Fibroblast of lung (primary cell): Measurements from ENCODE around the gene PNKP. TPM values are rescaled to one million over a fixed set of nuclear protein-coding genes. Genes with fewer than 3 reads are reported as not detected.

Experiments
- DNase-seq, 2 donors: peaks; one replicate each; pipeline versions ENCODE4 v3.0.0 to v3.0.0-alpha.2; 2010; ENCODE audit warnings: low read depth in 2 of 2
- H2AFZ ChIP-seq: 2 replicates; pipeline ENCODE4 v1.5.1; 2012; ENCODE audit warnings: low read length, control low read depth, inconsistent platforms
- H3K27ac ChIP-seq: 2 replicates; pipeline ENCODE4 v1.5.1; 2011; ENCODE audit warnings: low read length, control low read depth; ENCODE audit not compliant: insufficient read depth
- H3K27me3 ChIP-seq: 2 replicates; pipeline ENCODE4 v1.5.1; 2011; ENCODE audit warnings: mild to moderate bottlenecking, low read length; ENCODE audit not compliant: control insufficient read depth, insufficient read depth
- H3K36me3 ChIP-seq: 2 replicates; pipeline ENCODE4 v1.5.1; 2011; ENCODE audit warnings: low read length; ENCODE audit not compliant: control insufficient read depth, insufficient read depth
- H3K4me1 ChIP-seq: 2 replicates; pipeline ENCODE4 v1.5.1; 2011; ENCODE audit warnings: low read length; ENCODE audit not compliant: control insufficient read depth, insufficient read depth; ENCODE audit errors: extremely low read depth
- H3K4me2 ChIP-seq: 2 replicates; pipeline ENCODE4 v1.5.1; 2011; ENCODE audit warnings: low read length, control low read depth; ENCODE audit not compliant: insufficient read depth; ENCODE audit errors: extremely low read depth
- H3K4me3 ChIP-seq, 4 experiments: fragments of 200-600 bp in 1 of 4; sonication (generic) in 1 of 4; replicated peaks in 1 of 4; 2 replicates each; pipeline ENCODE4 v1.5.1; 2011 to 2016; ENCODE audit warnings: low read length in 4 of 4, low read depth in 3 of 4, mild to moderate bottlenecking in 3 of 4, control low read depth in 2 of 4, inconsistent platforms in 1 of 4, mixed read lengths in 1 of 4; ENCODE audit not compliant: insufficient read depth in 1 of 4; ENCODE audit errors: control extremely low read depth in 1 of 4
- H3K79me2 ChIP-seq: 2 replicates; pipeline ENCODE4 v1.5.1; 2012; ENCODE audit warnings: mild to moderate bottlenecking, low read length, inconsistent platforms; ENCODE audit not compliant: control insufficient read depth, insufficient read depth
- H3K9ac ChIP-seq: 2 replicates; pipeline ENCODE4 v1.5.1; 2011; ENCODE audit warnings: mild to moderate bottlenecking, low read length, control low read depth; ENCODE audit not compliant: insufficient read depth
- H3K9me3 ChIP-seq: 2 replicates; pipeline ENCODE4 v1.5.1; 2012; ENCODE audit warnings: low read depth, low read length; ENCODE audit not compliant: control insufficient read depth, insufficient read depth
- H4K20me1 ChIP-seq: 2 replicates; pipeline ENCODE4 v1.5.1; 2011; ENCODE audit warnings: low read length; ENCODE audit not compliant: control insufficient read depth, insufficient read depth; ENCODE audit errors: extremely low read depth
- EZH2 ChIP-seq: IDR thresholded peaks from 2 replicates; pipeline ENCODE4 v1.5.1; 2012; ENCODE audit warnings: low read length, control low read depth, mild to moderate bottlenecking; ENCODE audit errors: missing control alignments
- polyA plus RNA-seq, 2 donors: library from polyadenylated mRNA; depleted of rRNA in 1 of 2; stranded (reverse) in 1 of 2; unstranded in 1 of 2; fragments of >200 nt; gene quantifications; 2 replicates each; pipeline ENCODE4 v1.2.1, GENCODE V29; 2011 to 2012; ENCODE audit warnings: missing spikeins in 1 of 2
- total RNA-seq: library from RNA; depleted of rRNA; stranded (reverse); fragments of >200 nt; gene quantifications from 2 replicates; pipeline ENCODE4 v1.2.1, GENCODE V29; 2014
- TF ChIP-seq, protein P1 (sequence below), 2 donors: IDR thresholded peaks in 1 of 2; conservative IDR thresholded peaks in 1 of 2; 1 replicate in 1 of 2; 2 replicates in 1 of 2; pipeline ENCODE4 v1.5.1; 2011 to 2012; ENCODE audit warnings: low read length in 2 of 2, control low read depth in 1 of 2, inconsistent platforms in 1 of 2, low read depth in 1 of 2, mild to moderate bottlenecking in 1 of 2

PNKP gene
- total and polyA plus RNA-seq, 2 donors (not counting 1 experiment from before 2014, with no cell fraction given), result 11.0 to 32.9 TPM

DNA sequence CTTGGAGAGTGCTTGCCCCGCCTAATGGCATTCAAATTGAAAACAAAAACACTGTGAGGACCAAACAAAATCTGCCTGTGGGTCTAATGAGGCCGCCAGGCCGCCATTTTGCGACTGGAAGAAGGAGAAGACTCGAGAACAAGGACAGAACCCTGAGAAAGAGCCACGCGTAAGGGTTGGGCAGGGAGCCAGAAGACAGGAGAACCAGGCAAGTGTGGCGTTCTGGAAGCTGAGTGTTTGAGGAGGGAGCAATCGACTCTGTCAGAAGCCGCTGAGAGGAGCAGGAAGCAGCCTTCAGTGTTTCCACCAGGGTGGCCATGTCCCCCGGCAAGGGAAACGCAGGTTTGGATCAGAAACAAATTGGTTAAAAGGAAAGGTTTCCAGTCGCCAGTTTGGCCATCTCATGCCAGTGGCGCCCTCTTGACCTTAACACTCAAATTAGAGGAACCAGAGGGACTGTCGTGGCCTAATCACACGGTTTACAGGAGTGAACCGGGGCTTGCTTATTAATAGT, 26.6 kb downstream of the PNKP start:
- Histone ChIP-seq H3K79me2 (no peaks in the 10 kb centered on the region), H3K4me1 (no peaks in the 10 kb centered on the region), H2AFZ (no peak overlapping the region), H3K4me3 (no peak overlapping the region), H3K9me3 (no peaks in the 10 kb centered on the region), H3K27ac (no peak overlapping the region), H4K20me1 (no peaks in the 10 kb centered on the region), H3K9ac (no peak overlapping the region), H3K36me3 (peaks cover 9% of the 10 kb centered on the region), H3K4me2 (no peak overlapping the region), H3K27me3 (no peaks in the 10 kb centered on the region)
- no peak for DNase-seq
- no peak for TF ChIP-seq EZH2
- TF ChIP-seq, protein P1, sequence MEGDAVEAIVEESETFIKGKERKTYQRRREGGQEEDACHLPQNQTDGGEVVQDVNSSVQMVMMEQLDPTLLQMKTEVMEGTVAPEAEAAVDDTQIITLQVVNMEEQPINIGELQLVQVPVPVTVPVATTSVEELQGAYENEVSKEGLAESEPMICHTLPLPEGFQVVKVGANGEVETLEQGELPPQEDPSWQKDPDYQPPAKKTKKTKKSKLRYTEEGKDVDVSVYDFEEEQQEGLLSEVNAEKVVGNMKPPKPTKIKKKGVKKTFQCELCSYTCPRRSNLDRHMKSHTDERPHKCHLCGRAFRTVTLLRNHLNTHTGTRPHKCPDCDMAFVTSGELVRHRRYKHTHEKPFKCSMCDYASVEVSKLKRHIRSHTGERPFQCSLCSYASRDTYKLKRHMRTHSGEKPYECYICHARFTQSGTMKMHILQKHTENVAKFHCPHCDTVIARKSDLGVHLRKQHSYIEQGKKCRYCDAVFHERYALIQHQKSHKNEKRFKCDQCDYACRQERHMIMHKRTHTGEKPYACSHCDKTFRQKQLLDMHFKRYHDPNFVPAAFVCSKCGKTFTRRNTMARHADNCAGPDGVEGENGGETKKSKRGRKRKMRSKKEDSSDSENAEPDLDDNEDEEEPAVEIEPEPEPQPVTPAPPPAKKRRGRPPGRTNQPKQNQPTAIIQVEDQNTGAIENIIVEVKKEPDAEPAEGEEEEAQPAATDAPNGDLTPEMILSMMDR (conservative IDR thresholded peaks at IDR 0.05 in 1 of 2, IDR thresholded peaks at IDR 0.05 in 1 of 2; ENCODE audit: low read depth in 1 of 2, low read length in 2 of 2), result no peak

DNA sequence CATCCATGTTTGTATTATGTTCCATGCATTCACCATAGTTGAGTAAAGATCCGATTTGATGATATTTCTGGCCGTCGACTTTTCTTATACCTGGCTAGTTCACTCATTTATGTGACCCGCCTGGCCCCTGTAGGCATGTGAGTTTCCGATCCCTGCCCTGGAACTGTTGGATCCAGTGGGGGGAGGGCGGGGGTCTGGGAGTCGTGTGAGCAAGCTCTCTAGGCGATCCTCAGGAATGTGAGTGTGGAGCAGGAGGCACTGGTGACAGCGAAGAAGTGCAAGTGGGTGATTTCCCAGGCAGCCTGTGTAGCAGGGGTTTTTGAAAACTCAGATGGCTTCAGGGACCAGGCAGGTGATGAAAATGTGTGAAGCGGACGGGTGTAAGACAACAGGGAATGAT, 27.1 kb downstream of the PNKP start:
- Histone ChIP-seq H3K9ac (no peak overlapping the region), H3K4me2 (no peak overlapping the region), H3K9me3 (no peaks in the 10 kb centered on the region), H3K4me1 (no peaks in the 10 kb centered on the region), H3K27ac (no peak overlapping the region), H3K36me3 (peaks cover 9% of the 10 kb centered on the region), H3K27me3 (no peaks in the 10 kb centered on the region), H2AFZ (no peak overlapping the region), H3K79me2 (no peaks in the 10 kb centered on the region), H4K20me1 (no peaks in the 10 kb centered on the region), H3K4me3 (no peak overlapping the region)
- TF ChIP-seq EZH2, result no peak
- TF ChIP-seq, protein P1 (conservative IDR thresholded peaks at IDR 0.05 in 1 of 2, IDR thresholded peaks at IDR 0.05 in 1 of 2; ENCODE audit: low read depth in 1 of 2, low read length in 2 of 2), result no peak
- no peak for DNase-seq

DNA sequence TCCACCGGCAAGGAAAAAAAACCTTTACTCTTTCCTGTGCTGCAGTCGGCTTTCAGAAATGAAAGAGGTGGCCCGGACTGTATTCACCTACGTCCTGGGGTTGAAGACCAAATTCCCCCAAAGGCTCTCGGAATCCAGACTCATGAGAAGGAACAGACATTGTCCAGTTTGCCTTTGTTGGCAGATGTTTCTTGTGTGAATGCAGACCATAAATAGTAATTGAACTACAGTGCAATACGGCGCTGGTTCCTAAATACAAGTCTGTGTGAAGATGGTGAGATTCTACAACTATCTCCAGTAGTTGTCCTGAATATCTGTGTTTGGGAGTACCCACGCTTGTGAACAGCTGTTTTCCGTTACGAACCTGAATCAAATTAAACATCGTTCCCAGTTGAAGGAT, 27.7 kb downstream of the PNKP start:
- H3K27ac ChIP-seq, result no peak overlapping the region
- DNase-seq, result no peak
- H3K36me3 ChIP-seq, result peaks cover 9% of the 10 kb centered on the region

More for the DNA sequence above, 27.7 kb downstream of the PNKP start:
- no peak for TF ChIP-seq EZH2
- TF ChIP-seq, protein P1 (conservative IDR thresholded peaks at IDR 0.05 in 1 of 2, IDR thresholded peaks at IDR 0.05 in 1 of 2; ENCODE audit: low read depth in 1 of 2, low read length in 2 of 2), result no peak
- Histone ChIP-seq H3K4me2 (no peak overlapping the region), H2AFZ (no peak overlapping the region), H3K9me3 (no peaks in the 10 kb centered on the region), H4K20me1 (no peaks in the 10 kb centered on the region), H3K27me3 (no peaks in the 10 kb centered on the region), H3K79me2 (no peaks in the 10 kb centered on the region), H3K4me3 (no peak overlapping the region), H3K4me1 (no peaks in the 10 kb centered on the region), H3K9ac (no peak overlapping the region)
